GM19324 (cell line): ENCODE results near the gene PLXNB2.

Source experiments
- ATAC-seq: cut with Tn5 transposase; IDR thresholded peaks from one replicate; pipeline ENCODE4 v1.9.1; 2021; ENCODE audit warnings: mild to moderate bottlenecking, moderate library complexity; ENCODE audit not compliant: unreplicated experiment, low FRiP score

The PLXNB2 gene

DNA sequence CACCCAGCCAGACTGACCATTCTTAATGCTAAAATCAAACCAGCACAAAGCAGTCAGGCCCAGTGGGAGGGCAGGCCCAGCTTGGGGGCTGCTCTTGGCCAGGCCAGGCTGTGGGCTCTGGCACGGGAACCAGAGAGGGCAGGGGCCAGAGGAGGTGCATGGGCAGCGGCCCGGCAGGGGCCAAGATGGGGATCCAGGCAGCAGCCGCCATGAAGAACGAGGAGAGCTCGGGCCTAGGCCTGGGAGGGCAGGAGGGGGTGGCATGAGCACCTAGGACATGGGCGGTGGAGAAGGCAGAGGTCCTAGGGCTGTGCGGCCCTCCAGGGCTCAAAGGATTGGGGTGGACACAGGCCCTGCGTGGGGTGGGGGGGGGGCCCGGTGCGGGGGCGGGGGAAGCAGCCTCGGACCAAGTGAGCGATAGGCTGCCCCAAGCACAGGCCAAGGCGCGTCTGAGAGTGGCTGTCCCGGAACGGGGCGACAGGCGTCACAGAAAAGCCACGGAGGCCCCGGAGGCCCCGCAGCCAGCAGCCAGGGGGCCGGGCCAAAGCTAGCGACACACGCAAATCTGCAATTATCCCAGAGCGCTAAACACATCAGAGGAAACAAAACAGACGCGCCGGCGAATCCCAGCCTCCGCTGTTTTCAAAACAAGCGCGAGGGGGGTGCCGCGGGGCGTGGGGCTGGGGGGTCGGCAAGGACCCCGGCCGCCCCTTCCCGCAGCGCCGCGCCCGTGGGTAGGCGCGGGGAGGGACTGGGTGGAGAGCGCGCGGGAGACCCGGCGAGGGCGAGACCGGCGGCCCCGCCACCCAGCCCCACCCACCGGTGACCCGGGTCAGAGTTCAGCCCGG lies 8.3 kb downstream of the PLXNB2 start:
- no peak for ATAC-seq

DNA sequence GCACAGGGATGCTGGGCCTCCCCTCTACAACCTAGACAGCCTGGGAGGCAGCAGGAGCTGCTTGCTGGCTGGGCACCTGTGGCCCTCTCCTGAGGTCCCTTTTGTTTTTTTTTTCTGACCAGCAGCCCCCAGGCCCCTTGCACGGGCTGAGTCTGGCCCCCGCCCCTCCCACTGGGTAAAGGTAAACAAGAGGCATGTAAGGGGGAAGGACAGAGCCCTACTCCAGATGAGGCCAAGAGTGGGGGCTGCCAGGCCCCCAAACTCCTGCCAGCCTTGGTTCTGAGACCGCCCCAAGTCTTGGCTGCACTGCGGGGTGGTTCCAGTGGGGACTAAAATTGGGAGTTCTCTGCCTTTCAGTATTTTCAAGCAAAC lies 9.2 kb downstream of the PLXNB2 start:
- ATAC-seq = no peak

DNA sequence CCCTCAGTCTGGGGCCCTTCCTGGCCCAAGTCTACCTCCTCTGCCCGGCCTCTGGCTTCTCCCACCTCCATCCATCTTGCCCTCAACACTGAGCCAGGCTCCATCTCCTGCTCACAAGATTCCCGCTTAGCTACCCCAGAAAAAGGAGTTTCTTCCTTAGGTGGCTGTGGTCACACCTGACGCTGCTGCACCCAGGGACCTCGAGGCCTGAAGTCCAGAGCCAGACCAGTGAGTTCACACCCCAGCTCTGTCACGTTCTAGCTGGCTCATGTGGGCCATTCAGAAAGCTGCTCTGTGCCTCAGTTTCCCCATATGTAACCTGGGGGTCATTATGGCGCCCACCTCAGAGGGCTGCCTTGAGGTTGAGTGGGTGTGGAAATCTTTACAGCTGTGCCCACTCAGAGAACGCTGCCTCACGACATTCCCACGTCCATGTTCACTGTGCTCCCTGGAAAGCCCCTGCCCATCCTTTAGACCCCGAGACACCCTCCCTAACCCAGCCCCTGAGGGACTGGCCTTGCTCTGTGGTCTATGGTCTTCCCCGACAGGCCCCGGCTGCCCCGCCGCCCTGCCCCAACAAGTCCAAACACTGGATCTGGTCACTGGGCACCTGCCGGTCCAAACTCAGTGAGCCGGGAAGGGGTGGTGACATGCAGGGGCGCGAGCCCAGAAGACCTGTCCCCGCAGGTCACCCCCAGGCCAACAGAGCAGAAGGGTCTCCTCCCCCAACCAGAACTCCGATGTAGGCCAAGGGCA lies 9.8 kb downstream of the PLXNB2 start:
- ATAC-seq = no peak

DNA sequence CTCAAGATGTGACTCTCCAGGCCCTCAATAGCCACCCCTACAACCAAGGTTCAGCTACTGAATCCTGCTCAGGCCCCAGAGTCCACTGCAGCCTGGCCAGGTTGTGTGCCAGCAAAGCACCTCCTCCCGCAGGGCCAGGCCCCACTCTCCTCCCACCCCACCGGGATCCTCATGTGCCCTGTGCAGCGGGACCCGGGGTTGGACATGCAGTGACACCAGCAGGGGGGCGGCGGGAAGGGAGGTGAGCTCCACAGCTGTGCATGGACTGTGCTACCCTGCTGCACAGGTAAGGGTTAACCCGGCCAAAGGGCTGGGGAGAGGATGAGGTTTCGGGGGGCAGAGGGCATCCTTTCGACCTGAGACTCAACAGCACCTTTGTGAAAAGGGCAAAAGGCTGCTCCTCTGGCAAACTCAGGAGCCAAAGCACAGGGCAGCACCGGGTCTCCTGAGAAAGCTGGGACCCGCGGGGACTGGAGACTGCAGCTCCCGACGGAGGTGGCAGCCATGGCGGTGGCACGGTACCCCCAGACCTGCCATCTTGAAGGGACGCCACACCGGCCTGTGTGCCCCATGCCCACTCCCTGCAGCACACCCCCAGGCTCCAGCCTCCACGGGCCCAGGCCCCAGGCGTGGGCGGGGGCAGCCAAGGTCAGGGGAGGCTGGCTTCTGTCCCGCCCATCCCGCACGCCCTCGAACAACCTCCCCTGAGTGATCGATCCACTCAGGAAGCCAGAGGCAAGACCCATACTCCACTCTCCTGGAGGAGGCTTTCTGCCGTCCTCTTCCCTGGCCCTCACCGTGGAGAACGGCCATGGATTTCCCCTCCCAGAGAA lies 10.6 kb downstream of the PLXNB2 start:
- no peak for ATAC-seq

DNA sequence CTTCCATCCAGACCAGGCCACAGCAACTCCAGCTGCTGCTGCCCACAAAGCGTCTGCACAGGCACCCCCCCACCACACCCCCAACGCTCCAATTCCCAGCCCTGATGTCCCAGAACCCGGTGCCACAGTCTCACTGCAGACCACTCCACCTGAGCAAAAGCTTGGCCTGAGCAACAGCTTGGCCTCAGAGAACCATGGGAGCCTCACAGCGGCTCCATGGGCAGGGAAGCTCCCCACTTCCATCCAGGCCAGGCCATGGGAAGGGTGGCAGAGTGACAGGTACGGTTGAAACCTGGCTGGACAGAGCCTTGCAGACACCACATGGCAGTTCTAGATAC lies 13.2 kb downstream of the PLXNB2 start:
- no peak for ATAC-seq

DNA sequence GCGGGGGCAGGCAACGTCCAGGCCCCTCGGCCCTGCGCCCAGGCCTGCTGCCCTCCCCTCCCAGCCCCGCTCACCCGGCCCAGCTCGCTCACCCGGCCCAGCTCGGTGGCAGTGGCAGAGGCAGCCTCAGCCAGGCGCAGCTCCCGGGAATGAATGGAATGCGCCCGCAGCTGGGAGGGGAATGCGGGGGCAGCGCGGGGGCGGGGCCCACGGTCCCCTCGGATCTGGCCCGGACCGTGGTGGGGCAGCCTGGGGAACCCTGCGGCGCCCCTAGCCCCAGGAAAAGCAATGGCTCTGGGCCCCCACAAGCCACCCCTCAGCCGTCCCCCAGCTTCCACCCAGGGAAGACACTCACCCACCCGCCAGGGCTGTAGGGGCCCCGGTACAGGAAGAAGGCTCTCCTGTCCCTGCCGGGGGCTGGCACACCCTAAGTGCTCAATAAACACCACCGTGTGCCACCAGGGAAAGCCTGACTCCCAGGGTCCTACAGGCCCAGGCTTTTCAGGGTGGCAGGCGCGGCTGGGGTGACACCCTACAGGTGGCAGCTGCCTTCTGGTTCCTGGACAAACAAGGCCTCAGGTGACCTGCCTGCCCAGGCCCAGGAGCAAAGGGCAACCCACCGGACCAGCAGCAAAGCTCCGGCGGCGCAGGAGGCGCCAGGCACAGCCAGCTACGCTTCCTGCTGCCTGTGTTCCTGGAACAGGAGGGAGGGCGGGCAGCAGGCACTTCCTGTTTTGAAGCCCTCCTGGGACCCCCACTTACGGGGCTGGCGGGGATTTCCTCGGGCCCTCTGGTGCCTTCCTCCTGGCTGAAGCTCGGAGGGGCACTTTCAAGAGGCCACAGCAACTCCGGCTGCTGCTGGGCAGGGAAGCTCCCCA lies 13.8 kb downstream of the PLXNB2 start:
- ATAC-seq = no peak

DNA sequence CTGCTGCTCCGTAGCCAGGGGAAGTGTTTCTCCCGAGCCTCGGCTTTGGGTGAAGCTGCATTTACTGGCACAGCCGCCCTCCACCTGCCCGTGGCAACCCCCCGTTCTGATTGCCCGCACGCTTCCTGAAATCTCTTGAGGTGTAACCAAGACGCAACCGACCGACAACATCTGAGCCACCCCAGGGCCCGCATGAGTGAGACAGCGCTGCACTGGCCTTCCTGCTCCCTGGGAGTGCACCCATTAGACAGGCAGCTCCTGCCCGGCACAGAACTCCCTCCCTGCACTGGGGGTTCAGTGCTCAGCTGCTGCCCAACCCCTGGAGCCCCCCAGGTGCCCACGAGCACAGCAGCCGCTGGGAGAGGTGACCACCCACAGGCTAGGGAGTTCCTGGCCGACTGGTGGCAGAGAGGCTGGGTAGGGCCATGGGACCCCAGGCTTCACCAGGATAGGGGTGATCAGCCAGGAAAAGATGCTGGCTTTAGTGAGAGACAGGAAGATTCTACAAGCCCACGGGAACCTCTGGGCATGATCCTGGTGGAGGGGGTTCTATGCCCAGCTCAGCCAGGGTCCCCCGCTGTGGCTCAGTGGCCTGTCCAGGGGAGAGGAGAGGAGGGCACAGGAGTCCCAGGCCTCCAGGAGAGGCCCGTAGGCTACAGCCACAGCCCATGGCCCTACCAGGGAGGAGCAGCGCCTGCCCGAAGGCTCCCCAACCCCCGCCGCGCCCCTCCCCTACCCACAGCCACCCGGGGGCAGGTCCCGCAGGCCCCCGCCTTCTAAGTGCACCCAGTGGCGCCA lies 14.6 kb downstream of the PLXNB2 start:
- ATAC-seq = no peak

DNA sequence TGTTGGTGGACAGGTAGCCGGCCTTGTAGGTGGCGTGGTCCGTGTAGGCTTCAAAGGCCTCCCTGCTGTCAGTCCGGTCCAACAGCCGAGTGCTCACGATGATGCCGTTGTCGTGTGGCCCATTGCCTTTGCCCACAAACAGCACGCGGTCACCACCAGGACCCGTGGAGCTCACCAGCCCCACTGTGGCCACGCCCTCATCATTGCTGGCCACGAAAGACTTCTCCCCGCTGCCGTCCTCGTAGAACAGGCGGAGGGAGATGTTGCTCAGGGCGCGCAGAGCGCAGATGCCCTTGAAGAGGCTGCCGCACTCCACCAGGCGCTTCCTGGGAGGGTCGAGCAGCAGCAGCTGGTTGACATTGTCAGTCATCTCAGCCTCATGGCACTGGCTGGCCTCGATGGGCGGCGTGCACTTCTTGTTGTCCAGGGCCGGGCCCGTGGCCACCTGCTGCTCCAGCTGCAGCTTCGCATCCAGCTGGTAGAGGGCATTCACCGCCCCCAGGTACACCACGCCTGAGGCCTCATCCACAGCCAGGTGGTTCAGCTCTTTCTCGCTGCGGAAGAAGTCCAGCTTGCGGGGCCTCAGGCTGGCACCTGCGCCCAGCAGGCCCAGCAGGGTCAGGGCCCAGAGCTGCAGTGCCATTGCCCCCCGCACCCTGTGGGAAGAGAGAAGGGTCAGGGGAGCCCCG lies 17.4 kb downstream of the PLXNB2 start:
- no peak for ATAC-seq

DNA sequence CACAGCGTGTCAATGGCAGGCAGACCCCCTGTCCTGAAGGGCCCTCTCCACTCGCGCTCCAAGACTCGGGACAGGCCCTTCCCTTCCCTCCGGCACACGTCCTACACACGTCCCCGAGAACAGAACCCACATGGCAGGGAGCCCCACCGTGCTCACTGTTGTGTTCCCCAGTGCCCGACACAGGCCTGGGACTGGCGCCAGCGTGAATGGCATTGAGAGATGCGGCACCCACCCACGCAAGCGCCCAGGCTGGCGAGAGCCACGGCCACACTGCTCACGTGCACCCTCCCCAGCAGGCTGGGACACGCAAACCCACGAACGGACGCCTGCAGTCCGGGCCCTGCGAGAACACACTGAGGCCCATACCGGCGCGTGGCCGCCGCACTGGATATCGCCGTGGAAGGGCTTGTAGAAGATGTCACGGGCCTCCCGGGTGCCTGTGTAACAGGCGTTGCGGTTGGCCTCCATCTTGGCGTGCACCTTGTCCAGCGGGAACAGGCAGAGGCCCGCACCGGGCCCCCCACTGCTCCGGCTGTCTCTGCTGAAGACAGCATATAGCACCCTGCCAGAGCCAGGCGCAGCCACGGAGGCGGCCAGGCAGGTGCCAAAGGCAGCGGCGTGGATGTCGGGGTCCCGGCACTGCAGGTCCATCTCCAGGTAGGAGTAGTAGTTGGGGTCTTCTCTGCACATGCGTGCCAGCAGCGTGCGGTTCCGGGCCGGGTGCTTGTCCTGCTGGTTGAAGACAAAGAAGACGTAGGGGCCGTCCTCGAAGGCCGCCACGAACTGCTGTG lies 18.1 kb downstream of the PLXNB2 start:
- no peak for ATAC-seq

DNA sequence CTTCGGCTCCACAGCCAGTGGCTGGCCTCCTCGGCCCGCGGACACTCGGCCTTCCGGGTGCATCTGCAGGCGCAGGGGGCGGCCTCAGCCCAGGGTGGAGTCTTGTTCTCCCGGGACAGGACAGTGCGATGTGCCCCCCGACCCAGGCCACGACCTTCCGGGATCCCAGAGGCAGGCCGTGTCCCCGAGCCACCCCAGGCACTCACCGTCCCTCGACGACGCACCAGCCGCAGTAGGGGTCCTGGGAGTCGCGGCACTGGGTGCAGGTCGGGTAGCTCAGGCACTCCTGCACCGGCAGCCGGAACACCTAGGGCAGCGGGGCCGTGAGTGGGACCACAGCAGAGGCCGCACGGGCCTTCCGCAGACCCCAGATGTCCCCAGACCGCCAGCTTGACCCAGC lies 19.7 kb downstream of the PLXNB2 start:
- no peak for ATAC-seq

DNA sequence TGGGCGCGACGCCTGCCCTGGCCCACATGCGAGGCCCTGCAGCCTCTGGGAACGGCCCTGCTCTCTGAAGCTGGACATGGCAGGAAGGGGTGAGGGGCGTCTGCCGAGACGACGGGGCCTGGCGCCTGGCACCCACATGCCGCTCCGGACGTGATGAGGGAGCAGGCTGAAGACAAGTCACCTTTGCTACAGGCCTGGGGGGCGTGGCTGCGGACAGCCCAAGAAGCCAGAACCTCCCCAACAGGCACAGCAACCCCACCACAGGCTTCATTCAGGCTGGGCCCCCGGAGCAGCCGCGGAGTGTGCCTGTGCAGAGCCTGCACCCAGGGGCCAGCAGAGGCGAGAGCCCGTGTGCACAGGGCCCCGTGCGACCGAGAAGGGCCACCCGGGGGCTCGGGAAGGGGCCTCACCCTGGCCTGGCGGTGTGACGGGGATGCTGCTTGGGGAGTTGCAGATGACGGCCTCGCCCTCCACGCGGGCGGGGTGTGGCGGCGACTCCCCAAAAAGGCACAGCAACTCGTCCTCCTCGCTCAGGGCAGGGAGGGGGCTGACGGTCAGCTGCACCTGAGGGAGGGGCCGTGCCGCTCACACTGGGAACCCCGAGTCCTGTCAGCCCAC lies 20.6 kb downstream of the PLXNB2 start:
- no peak for ATAC-seq

DNA sequence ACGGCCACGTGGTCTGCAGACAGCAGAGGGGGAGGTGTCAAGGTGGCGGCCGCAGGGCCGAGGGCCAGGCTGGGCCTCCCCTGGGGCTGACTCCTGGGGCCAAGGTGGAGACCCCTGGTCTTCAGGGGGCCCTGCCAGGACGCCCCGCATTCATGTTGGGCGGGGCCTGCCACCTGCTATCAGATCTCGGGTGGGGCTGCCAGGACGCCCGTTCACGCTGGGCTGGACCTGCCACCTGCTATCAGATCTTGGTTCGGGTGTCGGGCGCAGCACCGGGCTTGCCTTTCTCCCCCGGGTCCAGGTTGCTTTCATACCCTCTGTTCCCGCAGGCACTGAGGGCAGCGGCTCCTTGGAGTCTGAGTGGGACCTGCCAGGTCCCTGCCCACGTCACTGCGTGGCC lies 21.2 kb downstream of the PLXNB2 start:
- no peak for ATAC-seq

DNA sequence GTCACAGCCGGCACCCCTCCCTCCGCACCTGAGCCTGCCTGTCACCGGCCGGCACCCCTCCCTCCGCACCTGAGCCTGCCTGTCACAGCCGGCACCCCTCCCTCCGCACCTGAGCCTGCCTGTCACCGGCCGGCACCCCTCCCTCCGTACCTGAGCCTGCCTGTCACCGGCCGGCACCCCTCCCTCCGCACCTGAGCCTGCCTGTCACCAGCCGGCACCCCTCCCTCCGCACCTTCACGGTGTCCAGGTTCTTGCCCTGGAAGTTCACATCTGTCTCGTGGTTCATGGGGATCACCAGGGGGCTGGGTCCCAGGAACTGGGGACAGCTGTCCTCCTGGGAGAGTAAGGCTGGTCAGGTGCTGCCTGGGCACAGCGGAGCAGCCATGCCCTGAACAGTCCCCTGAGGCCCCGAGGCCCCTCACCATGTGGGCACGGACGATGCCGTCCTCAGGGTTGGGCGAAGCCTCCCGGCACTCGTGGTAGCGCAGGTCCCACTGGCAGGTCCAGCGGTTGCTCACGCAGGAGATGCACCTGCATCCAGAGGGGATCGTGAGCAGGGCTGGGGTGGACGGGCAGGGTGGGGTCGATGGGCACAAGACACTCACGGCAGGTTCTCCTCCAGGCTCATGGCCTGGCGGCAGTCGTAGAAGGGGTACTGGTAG lies 21.7 kb downstream of the PLXNB2 start:
- no peak for ATAC-seq

DNA sequence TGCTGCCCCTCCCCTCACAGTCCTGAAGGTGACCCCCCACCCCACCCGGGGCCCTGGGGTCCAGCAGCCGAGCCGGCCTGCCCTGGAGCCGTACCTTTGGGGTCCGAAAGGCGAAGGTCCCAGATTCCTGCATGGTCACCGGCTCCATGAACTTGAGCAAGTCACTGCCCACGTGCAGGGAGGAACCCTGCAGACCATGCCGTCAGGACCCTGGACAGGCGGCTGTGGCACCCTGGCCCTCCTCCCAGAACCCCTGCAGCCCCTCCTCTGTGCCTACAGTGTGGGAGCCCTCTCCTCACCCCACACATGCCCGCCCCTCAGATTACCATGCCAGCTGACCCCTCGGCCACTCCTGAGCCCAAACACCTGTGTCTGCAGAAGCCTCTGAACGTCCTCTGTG lies 23.0 kb downstream of the PLXNB2 start:
- no peak for ATAC-seq

DNA sequence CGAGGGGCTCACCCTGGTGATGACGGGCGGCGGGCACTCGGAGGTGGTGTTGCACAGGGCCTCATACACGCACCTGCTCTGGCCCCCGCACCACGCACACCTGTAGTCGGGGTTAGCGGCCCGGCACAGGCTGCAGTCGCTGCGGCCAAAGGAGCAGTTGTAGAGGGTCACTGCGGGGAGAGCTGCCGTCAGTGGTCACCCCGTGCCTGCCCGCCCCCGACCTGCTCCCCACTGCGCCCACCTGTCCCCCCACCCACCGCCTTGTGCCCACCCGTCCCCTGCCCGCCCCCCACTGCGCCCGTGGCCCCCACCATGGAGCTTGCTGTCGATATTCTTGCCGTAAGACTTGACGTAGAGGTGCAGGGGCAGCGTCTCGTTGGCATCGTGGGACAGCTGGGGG lies 23.6 kb downstream of the PLXNB2 start:
- ATAC-seq = no peak

DNA sequence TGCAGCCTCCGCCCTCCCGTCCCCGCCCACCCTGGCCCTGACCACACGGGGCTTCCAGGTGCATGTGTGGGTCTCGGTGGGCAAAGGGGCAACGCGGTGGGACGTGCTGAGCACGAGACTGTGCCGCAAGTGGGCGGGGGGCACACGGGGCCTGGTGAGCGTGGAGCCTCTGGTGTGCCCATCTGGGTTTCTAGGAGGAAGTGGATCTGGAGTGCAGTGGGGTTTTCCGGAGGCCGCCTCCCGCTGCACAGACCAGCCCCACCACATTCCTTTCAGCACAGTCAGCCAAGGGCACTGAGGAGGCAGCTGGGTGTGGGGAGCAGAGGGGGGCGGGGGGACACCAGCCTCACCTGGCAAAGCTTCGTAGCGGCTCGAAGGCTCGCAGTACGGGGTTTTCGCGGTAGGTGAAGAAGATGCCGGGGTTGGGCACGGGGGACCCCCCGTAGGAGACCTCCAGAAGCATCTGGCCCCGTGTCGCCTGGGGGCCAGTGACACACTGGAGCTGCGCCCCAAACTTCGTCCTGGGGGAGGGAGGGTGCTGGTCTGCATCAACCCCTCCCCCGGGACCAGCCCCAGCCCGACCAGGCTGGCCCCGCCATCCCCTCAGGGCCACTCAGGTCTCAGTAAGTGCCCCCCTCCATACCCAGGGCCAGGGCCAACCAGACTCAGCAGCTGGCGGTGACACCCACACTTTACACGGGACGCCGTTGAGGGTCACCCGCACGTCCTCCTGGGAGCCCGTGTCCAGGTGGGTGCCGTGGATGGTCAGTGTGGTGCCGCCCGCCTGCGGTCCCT lies 24.9 kb downstream of the PLXNB2 start:
- ATAC-seq = no peak
